Prostate gland (tissue), 2 donors: ENCODE results near the gene BMERB1. TPM values are rescaled to one million over a fixed set of nuclear protein-coding genes. Genes with fewer than 3 reads are reported as not detected.
A peak's percentile ranks its signal among the peaks of the same experiment; 100 is the strongest.
"Not testable (repeated sequence)": the region's sequence is repeated elsewhere in the genome, so short reads cannot be mapped to it uniquely, and the experiment has no call there.

Source experiments
- DNase-seq: peaks from one replicate; pipeline ENCODE4 v3.0.0-alpha.2; 2019; ENCODE audit warnings: low spot score
- H3K27ac ChIP-seq, 2 donors: fragments of 200-600 bp; sonication (generic); 2 replicates each; pipeline ENCODE4 v1.5.1; 2017 to 2019
- H3K27me3 ChIP-seq: fragments of 200-600 bp; sonication (generic); replicated peaks from 2 replicates; pipeline ENCODE4 v1.5.1; 2019; ENCODE audit not compliant: insufficient read depth
- H3K36me3 ChIP-seq, 2 donors: fragments of 200-600 bp; sonication (generic); 1 replicate in 1 of 2; 2 replicates in 1 of 2; pipeline versions ENCODE4 v1.5.1 to v1.8.1; 2017 to 2019
- H3K4me1 ChIP-seq: fragments of 200-600 bp; sonication (generic); replicated peaks from 2 replicates; pipeline ENCODE4 v1.5.1; 2019
- H3K4me3 ChIP-seq, 2 donors: fragments of 200-600 bp; sonication (generic); 2 replicates each; pipeline ENCODE4 v1.5.1; 2017 to 2019
- H3K9me3 ChIP-seq: fragments of 200-600 bp; sonication (generic); 2 replicates; pipeline ENCODE4 v1.5.1; 2017
- POLR2A ChIP-seq: fragments of 450-650 bp; IDR thresholded peaks from one replicate; pipeline ENCODE4 v1.6.1; 2016; ENCODE audit warnings: antibody characterized with exemption, mild to moderate bottlenecking
- POLR2AphosphoS5 ChIP-seq: sonication (generic); formaldehyde crosslinking; IDR thresholded peaks from one replicate; pipeline ENCODE4 v1.6.1; 2017; ENCODE audit warnings: antibody characterized with exemption
- WGBS: methylation state at CpG from one replicate; pipeline ENCODE4 v1.1.5; 2018; 5-methylcytosine and 5-hydroxymethylcytosine counted together
- intact Hi-C: fragments of 100-400 bp; cut with DNase I; formaldehyde crosslinking; loops from one replicate; pipeline ENCODE4 v1.14.2; 2022
- total RNA-seq, 2 donors: library from RNA; depleted of rRNA; stranded (reverse); fragments of >200 nt; gene quantifications; one replicate each; pipeline ENCODE4 v1.1.0, GENCODE V29; 2016
- TF ChIP-seq, protein P1 (sequence below), 4 experiments: fragments of 200-600 bp in 2 of 4; fragments of 450-650 bp in 2 of 4; sonication (generic) in 2 of 4; IDR thresholded peaks; 1 replicate in 3 of 4; 2 replicates in 1 of 4; pipeline ENCODE4 v1.5.1; 2016 to 2019; ENCODE audit warnings: antibody characterized with exemption in 4 of 4, mild to moderate bottlenecking in 2 of 4, moderate library complexity in 2 of 4

BMERB1 gene
- total RNA-seq, 2 donors from 2014 or later: 49.1 to 51.1 TPM

DNA sequence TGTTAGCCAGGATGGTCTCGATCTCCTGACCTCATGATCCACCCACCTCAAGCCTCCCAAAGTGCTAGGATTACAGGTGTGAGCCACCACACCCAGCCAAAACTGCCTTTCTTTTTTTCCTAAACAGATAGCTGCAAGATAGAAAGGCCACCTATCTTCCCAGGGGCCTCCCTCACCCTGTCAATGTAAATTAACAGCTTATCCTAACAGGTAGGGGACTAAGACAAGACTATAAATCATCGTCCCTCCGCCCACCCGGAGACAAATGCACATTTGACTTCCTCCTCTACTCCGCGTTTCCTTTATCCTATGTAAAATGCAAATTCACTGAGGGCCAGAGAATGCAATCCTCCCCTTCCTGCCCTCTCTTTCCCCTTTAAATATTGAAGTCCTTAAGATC lies 137.2 kb downstream of the BMERB1 start:
- Histone ChIP-seq H3K9me3 (no peaks in the 10 kb centered on the region), H3K4me3 (no peak overlapping the region), H3K36me3 (no peaks in the 10 kb centered on the region), H3K27ac (no peak overlapping the region), H3K4me1 (peaks cover 5% of the 10 kb centered on the region), H3K27me3 (no peaks in the 10 kb centered on the region)
- no peak for DNase-seq
- TF ChIP-seq, protein P1, sequence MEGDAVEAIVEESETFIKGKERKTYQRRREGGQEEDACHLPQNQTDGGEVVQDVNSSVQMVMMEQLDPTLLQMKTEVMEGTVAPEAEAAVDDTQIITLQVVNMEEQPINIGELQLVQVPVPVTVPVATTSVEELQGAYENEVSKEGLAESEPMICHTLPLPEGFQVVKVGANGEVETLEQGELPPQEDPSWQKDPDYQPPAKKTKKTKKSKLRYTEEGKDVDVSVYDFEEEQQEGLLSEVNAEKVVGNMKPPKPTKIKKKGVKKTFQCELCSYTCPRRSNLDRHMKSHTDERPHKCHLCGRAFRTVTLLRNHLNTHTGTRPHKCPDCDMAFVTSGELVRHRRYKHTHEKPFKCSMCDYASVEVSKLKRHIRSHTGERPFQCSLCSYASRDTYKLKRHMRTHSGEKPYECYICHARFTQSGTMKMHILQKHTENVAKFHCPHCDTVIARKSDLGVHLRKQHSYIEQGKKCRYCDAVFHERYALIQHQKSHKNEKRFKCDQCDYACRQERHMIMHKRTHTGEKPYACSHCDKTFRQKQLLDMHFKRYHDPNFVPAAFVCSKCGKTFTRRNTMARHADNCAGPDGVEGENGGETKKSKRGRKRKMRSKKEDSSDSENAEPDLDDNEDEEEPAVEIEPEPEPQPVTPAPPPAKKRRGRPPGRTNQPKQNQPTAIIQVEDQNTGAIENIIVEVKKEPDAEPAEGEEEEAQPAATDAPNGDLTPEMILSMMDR (IDR thresholded peaks at IDR 0.05): no peak
- TF ChIP-seq POLR2AphosphoS5: no peak
- TF ChIP-seq POLR2A: no peak
- intact Hi-C loops: no loop called here
- WGBS: 78% methylated on average over 6 of the region's 6 CpGs

DNA sequence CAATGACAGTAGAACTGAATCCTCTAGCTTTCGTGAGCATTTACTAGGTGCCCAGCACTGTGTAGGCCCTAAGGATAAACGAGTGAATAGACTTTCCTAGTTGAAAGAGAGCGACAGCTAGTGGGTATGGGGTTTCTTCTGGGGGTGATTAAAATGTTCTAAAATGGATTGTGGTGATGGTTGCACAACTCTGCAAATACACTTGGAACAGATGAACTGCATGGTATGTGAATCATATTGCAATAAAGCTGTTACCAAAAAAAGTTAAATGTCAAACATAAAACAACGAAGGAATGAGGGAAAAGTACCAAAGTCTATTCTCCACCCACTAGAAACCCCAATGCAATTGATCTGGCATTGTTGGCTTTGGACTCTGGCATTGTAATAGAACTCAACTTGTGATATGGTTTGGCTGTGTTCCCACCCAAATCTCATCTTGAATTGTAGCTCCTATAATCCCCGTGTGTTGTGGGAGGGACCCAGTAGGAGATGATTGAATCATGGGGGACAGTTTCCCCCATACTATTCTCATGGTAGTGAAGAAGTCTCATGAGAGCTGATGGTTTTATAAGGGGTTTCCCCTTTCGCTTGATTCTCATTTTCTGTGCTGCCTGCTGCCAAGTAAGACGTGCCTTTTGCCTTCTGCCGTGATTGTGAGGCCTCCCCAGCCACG lies 138.1 kb downstream of the BMERB1 start:
- intact Hi-C loops: no loop called here
- peaks cover 8% of the 10 kb centered on the region for H3K4me1 ChIP-seq
- TF ChIP-seq POLR2AphosphoS5 (peak; percentile 73), POLR2A (no peak)
- no peak for DNase-seq
- no peaks in the 10 kb centered on the region for H3K36me3 ChIP-seq
- no peaks in the 10 kb centered on the region for H3K9me3 ChIP-seq
- H3K27ac ChIP-seq: peak overlapping the region in 1 of 2 donors; percentile 0
- no peaks in the 10 kb centered on the region for H3K27me3 ChIP-seq
- no peak overlapping the region for H3K4me3 ChIP-seq
- WGBS: 25% methylated on average over 9 of the region's 9 CpGs

DNA sequence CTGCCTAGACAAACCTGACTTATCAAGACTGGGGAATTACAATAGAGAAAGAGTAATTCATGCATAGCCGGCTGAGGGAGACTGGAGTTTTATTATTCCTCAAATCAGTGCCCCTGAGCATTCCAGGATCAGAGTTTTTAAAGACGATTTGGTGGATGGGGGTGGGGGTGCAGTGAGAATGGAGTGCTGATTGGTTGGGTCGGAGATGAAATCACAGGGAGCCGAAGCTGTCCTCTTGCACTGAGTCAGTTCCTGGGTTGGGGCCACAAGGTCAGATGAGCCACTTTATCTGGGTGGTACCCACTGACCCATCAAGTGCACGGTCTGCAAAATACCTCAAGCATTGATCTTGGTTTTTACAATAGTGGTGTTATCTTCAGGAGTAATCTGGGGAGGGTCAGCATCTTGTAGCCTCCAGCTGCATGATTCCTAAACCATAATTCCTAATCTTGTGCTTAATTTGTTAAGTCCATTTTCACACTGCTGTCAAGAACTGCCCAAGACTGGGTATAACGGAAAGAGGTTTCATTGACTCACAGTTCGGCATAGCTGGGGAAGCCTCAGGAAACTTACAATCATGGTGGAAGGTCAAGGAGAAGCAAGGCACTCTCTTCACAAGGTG lies 139.0 kb downstream of the BMERB1 start:
- TF ChIP-seq POLR2A (no peak), POLR2AphosphoS5 (no peak)
- TF ChIP-seq, protein P1 (IDR thresholded peaks at IDR 0.05): no peak
- Histone ChIP-seq H3K27ac (peak overlapping the region in 1 of 2 donors; percentile 0), H3K4me1 (peaks cover 13% of the 10 kb centered on the region), H3K27me3 (no peaks in the 10 kb centered on the region), H3K4me3 (no peak overlapping the region), H3K9me3 (no peaks in the 10 kb centered on the region), H3K36me3 (no peaks in the 10 kb centered on the region)
- intact Hi-C loops: no loop called here
- DNase-seq: no peak
- 87% methylated on average over 7 of the region's 7 CpGs for WGBS

DNA sequence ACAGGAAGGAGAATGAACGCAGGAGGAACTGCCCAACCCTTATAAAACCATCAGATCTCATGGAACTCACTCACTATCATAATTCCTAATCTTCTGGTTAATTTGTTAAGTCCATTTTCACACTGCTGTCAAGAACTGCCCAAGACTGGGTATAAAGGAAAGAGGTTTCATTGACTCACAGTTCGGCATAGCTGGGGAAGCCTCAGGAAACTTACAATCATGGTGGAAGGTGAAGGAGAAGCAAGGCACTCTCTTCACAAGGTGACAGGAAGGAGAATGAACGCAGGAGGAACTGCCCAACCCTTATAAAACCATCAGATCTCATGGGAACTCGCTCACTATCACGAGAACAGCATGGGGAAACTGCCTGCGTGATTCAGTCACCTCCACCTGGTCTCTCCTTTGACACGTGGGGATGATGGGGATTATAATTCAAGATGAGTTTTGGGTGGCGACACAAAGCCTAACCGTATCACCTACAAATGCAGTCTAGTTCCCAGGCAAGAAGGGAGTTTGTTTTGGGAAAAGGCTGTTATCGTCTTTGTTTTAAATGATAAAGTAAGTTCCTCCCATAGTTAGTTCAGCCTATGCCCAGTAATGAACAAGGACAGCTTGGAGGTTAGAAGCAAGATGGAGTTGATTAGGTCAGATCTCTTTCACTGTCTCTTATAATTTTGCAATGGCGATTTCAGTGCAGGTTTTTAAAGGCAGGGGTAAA lies 139.7 kb downstream of the BMERB1 start:
- H3K36me3 ChIP-seq, H3K27me3 ChIP-seq, H3K4me3 ChIP-seq, intact Hi-C loops, H3K27ac ChIP-seq, H3K9me3 ChIP-seq, DNase-seq: not testable (repeated sequence)
- WGBS: 94% methylated on average over 11 of the region's 11 CpGs
- H3K4me1 ChIP-seq: peaks cover 13% of the 10 kb centered on the region

DNA sequence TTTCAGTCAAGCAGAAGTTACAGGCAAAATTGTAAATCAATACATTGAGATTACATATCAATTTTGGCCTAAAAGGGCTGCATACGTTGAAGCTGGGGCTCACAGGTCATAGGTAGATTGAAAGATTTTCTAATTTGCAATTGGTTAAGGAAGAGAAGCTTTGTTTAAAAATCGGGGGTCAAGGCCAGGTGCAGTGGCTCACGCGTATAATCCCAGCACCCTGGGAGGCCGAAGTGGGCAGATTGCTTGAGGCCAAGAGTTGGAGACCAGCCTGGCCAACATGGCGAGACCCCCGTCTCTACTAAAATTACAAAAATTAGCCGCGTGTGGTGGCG lies 140.2 kb downstream of the BMERB1 start:
- Histone ChIP-seq H3K4me3 (no peak overlapping the region), H3K9me3 (no peaks in the 10 kb centered on the region), H3K27me3 (no peaks in the 10 kb centered on the region), H3K36me3 (no peaks in the 10 kb centered on the region), H3K4me1 (peaks cover 13% of the 10 kb centered on the region), H3K27ac (no peak overlapping the region)
- no peak for DNase-seq
- 95% methylated on average over 10 of the region's 10 CpGs for WGBS
- TF ChIP-seq, protein P1 (IDR thresholded peaks at IDR 0.05): no peak
- TF ChIP-seq POLR2AphosphoS5: no peak
- TF ChIP-seq POLR2A: no peak
- intact Hi-C loops: no loop called here
